ENCODE results near the gene NAT14.
"Not testable (repeated sequence)": the region's sequence is repeated elsewhere in the genome, so short reads cannot be mapped to it uniquely, and the experiment has no call there.

NAT14 gene

DNA sequence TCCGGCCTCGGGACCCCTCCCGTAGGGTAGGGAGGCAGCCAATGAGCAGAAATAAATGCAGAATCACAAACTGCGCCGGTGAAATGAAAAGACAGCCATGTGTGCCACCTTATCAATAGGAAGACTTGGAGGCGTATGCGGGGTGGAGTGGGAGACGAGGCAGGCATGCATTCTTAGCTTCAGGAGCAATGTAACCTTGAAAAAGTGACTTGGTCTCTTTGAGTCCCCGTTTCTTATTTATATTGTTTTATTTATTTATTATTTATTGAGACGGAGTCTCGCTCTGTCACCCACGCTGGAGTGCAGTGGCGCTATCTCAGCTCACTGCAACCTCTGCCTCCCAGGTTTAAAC is 19.2 kb downstream of the NAT14 start:
- DNase-seq = no peak

DNA sequence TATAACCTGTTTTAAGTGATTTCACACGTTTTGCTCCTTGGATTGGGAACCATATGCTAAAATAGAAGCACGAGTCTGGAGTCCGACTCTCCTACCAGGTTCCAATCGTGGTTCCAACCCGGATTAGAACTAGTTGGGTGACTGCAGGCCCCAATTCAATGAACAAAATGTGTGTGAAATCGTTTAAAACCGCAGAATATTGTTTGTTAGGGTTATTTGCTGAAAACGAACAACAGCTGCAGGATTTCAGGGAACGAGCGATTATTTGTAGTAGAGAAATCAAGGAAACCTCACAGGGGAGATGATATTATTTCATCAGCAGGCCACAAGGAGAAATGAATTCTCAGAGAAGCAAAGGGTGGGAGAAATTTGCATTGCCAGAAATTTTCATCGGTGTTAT is 20.0 kb downstream of the NAT14 start:
- no peak for DNase-seq

DNA sequence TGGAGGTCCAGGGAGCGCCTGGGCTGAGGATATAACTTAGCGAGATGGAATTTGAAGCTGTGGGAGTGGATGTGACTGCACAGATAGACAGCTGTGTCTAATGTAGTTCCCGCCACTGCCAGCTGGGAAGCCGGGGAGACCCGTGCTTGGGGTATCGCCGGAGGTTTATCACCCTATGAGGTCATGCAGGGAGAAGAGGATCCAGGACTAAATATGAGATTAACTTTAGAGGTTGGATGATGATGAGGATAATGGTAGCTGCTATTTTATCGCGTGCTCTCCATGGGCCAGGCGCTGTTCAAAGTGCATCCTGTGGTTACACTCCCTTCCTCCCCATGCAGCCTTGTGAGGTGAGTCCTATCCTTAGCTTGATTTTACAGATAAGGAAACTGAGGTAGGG is 23.1 kb downstream of the NAT14 start:
- no peak for DNase-seq

DNA sequence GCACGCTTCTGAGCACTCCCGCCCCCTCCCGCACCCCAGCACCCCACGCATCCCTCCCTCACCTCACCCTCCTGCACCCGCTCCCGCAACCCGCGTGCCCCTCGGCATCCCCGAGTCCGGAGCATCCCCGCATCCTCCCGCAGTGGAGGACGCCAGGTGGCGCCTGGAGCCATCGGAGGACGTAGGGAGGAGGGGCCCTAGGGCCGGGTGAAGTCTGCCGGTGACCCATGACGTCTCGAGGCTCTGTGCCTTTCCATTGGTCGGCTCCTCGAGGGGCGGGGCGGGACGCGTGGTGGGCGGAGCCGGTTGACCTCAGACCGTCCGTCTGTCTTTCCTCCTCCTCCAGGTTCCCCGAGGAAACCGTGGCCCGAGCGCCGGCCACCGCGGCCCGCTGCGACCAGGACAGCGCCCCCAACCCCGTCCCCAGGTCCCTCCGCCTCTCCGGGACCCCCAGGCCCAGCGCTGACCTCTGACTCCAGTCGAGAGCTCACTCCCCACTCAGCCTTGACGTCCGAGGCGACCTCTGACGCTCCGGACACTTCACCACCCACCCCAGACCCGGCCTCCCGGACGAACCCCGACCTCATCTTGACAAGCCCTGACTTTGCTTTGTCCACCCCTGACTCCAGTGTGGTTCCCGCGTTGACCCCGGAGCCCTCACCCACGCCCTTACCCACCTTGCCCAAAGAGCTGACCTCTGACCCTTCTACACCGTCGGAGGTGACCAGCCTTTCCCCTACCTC is 32.1 kb downstream of the NAT14 start:
- DNase-seq = peak; percentile 91

DNA sequence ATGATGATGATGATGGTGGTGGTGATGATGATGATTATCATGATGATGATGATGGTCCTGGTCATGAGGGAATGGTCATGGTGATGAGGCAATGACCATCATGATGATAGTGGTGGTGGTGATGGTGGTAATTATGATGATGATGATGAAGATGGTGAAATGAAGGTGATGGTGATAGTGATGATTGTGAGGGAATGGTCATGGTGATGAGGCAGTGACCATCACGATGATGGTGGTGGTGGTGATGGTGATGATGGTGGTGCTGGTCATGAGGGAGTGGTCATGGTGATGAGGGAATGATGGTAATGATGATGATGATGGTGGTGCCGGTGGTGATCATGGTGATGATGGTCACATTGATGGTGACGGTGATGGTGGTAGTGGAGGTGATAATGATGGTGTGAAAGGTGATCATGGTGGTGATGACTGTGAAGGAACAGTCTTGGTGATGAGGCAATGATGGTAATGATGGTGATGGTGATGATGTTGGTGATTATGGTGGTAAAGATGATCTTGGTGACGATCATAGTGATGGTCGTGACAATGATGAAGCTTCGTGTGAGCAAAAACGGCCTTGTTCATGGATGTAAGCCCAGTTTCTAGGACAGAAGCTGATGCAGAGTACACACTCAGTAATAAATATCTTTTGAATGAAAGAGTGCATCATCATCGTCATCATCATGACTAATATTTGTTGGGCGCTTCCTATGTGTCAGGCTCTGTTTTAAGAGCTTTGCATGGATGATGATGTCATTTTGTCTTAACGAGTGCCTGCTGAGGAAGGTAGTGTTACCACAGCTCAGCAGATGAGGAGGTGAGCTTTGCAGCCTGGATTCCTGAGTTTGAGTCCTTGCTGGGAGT is 34.7 kb downstream of the NAT14 start:
- peak; percentile 69 for DNase-seq

DNA sequence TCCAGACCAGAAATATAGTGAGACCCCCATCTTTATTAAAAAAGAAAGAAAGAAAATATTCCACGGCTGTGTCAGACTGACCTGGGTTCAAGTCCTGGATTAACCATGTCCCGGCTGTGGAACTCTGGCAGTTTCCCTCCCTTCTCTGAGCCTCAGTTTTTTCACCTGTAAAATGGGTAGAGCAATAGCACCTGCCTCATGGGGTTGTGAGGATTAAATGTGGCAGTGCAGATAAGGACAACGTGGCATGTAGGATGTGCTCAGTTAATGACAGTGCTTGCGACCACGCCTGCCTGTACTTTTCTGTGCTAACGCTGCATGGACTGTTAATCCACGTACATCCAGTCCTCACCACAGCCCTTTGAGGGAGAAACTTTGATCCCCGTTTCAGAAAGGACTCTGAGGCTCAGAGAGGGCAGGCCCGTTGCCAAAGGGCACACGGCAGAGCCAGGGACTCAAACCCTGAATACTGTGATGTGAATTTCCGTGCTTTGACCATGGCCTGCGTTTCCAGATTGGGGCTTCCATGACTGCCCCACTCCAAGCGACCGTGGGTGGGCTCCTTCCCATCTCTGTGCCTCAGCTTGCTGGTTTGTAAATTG is 35.8 kb downstream of the NAT14 start:
- DNase-seq = no peak

DNA sequence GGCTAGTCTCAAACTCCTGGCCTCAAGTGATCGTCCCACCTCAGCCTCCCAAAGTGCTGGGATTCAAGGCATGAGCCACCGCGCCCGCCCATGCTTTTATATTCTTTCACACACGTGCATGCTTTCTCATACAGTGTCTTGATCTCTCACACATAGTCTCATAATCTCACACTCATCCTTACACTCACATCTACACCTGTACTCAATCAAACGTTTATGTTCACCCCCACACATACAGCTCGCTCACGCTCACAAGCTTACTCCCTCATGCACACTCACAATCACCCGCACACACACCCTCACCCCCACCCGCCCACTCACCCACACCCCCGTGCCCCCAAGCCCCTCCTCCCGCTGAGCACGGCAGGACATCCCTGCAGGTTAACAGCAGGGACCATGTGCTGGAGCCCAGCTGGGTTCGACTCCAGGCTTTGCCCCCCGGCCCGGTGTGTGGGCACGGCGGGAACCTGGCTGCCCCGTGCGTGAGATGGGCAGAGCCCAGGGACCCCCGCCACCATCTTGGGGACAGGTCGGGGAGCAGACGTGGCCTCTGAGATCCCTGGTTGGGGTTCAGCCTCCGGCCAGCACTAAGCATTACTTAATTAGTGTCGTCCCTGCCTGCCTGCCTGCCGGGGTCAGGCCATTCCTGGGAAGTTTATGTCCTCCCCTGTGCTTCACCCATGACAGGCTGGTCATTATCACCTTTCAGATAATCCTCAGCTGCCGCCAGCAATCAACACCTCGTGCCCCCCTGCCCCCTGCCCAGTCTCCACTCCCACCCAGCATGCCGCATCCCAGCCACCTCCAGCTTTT is 40.5 kb downstream of the NAT14 start:
- no peak for DNase-seq

DNA sequence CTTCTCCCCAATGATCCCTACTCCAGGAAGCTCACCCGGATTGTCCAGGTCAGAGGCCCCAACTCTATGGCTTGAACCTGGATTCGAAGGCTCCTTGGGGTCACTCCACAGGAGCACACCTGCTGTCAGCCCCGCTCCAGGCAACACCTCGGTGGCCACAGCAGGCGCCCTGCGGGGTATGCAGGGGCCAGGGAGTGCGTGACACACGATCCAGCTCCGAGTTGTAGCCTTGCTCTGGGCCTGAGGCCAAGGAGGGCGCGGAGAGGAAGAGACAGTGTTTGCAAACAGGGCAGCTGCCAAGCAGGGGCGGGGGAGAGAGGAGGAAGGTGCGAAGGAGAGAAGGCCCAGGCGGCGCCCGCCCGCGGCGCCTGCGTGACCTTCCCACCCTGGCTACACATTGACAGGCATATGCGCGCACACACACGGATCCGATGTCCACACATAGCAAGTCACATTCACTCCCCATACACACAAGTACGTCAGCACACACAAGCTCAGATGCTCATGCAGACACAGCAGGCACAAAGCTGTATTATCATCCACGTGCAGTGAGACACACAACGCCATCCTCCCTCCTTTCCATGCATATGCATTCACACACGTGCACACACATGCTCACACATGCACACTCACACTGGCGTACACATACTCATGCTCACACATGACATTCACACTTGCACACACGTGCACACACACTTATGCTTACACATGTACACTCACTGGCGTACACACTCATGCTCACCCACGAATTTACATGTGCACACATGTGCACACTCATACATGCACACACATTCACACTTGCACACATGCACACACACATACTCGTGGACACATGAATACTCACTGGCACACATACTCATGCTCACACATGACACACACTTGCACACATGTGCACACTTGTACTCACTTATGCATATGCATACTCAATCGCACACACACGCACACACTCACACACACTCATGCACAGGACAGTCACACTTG is 41.5 kb downstream of the NAT14 start:
- peak; percentile 52 for DNase-seq

DNA sequence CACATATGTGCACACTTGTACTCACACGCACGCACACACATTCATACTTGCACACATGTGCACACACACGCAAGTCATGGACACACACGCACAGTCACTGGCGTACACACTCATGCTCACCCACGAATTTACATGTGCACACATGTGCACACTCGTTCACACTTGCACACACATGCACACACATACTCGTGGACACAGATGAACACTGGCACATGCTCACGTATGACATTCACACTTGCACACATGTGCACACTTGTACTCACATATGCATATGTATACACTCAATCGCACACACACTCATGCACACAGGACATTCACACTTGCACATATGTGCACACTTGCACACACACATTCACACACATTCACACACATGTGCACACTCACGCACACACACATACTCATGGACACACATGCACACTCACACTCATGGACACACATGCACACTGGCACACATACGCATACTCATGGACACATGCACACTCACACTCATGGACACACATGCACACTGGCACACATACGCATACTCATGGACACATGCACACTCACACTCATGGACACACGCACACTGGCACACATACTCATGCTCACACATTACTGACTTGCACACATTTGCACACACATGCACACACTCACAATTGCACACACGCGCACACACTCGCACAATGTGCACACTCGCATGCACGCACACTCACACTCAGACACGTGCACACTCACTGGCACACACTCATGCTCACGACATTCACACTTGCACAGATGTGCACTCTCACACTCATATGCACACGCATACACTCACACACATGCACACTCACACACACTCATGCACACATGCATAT is 42.4 kb downstream of the NAT14 start:
- no peak for DNase-seq

DNA sequence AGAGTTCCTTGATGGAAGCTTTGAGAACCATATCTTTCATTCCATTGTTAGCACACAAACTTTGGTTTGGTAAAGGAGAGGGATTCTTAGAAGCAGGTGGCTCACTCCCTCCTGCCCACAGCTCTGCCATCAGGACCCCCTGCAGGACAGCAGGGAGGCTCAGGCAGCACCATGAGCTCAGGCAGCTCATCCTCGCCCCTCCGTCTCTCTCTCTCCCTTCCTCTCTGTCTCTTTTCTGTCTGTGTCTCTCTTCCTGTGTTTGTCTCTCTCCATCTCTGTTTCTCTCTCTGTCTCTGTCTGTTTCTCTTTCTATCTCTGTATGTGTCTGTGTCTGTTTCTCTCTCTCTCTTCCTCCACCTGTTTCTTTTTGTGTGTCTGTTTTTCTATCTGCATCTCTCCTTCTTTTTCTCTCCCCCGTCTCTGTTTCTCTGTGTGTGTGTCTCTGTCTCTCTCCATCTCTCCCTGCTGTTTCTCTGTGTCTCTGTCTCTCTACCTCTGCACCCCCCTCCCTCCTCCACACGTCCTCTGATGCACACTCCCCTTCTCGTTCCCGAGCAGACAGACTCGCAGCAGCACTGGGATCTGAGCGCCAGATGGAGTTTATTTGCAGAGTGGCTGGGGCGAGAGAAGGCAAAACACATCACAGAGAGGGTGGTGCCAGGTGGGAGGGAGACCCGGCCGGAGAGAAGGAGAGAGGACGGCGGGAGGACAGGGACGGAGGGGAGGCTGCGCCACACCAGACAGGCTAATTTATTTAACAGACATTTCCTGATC is 43.2 kb downstream of the NAT14 start:
- peak; percentile 46 for DNase-seq

DNA sequence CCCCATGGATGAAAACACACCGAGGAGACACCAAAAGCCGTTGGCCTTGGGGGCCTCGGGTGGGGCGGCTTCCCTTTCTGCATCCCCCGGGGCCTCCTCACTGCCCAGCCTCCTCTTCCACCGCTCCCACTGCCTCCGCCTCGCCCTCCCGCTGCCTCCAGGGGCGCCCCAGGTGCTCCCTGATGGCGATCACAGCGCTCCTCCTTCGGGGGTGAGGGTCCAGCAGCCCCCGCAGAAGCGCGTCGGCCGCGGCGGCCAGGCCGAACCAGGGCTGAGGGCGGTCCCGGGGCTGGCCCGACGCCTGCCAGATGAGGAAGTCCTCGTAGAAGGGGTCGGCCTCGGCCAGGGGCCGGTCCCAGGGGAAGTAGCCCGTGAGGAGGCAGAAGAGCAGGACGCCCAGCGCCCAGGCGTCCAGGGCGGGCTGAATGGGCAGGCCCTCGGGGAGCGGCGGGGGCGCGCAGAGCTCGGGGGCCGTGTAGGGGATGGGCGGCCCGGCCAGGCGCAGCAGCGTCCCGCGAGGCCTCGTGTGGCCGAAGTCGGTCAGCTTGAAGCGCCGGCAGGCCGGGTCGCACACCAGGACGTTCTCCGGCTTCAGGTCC is 44.7 kb downstream of the NAT14 start:
- no peak for DNase-seq

DNA sequence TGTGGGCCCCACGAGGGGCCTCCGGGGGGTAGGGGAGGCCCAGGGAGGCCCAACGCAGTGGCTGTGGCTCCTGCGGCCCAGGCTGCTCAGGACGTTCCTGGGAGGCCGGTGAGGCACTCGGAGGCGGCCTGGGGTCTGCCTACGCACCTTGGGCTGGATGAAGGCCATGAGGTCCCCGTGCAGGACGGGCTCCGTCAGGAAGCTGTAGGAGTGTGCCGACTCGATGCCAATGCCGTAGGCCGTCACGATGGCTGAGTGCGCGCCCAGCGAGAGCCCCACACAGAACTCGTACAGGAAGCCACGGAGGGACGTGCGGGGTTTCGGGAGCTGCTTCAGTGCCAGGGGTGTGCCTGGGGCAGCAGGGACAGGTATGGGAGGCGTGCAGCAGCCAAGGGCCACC is 46.0 kb downstream of the NAT14 start:
- DNase-seq = no peak

DNA sequence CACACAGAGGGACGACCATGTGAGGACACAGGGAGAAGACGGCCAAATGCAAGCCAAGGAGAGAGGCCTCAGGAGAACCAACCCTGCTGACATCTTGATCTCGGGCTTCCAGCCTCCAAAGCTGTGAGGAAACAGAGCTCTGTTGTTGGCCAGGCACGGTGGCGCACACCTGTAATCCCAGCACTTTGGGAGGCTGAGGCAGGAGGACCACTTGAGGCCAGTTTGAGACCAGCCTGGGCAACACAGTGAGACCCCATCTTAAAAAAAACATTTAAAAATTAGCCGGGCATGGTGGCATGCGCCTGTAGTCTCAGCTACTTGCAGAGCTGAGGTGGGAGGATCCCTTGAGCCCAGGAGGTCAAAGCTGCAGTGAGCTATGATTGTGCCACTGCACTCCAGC is 49.3 kb downstream of the NAT14 start:
- DNase-seq = not testable (repeated sequence)

DNA sequence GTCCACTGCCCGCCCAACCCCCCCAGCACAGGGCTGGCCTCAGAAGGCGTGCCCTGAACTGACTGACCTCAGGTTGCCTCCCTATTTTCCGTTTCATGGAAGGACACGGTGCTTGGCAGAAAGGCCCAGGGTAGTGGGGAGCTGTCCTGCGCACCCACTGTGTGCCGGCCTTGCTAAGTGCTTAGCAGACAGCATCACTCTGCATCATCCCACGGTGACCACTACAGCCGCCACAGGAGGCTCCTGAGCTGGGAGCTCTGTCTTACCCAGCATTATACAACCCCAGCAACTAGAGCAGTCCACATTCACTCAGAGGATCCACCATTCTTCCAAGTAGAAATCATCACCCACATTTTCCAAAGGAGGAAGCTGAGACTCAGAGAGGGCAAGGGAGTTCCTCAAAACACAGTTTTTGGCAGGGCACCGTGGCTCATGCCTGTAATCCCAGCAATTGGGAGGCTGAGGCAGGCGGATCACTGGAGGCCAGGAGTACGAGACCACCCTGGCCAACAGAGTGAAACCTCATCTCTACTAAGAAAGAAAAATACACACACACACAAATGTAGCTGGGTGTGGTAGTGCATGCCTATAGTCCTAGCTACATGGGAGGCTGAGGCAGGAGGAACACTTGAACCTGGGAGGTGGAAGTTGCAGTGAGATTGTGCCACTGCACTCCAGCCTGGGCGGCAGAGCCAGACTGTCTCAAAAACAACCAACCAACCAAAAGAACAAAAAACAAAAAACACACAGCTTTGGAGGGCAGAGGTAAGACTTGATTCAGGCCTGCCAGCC is 50.4 kb downstream of the NAT14 start:
- no peak for DNase-seq

DNA sequence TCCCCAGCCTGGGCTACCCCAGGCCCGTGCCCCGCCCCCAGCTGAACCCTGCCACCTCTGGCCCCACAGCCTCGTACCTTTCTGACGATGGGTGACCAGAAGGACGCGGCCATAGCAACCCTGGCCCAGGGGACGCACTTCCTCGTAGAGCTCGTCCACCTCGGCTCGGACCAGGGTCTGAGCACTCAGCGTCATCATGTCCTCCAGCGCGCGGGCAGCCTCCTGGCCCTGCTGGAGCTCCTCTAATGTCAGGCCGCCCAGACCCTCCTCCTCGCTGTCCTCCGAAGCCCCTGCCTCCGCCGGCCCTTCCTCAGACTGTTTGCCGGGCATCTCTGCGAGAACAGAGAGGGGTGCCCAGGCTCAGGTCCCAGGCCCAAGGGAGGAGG is 51.0 kb downstream of the NAT14 start:
- no peak for DNase-seq

DNA sequence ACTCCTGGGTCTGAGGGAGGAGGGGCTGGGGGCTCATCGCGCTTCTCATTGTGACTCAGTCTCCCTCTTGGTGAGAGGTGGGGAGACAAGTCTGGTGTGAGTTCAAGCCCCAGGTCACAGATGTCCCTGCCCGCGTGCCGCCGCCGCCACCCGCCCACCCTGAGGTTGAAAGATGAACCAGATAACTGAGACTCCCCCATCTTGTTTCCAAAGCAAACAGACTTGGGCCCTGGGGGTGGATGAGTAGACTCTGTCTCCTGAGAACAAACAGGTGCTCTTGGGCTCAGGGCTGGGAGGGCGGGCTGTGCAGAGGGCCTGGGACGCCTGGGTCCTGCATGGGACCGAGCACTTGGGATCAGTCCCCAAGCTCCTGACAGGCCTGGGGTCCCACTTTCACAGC is 51.4 kb downstream of the NAT14 start:
- no peak for DNase-seq
